Heart left ventricle (tissue), 16 donors: ENCODE measurements around the gene MID1IP1. TPM values are rescaled to one million over a fixed set of nuclear protein-coding genes. Genes with fewer than 3 reads are reported as not detected.

Experiments used
- ATAC-seq, 4 donors: fragments of 200-7000 bp; cut with Tn5 transposase; one replicate each; pipeline ENCODE4 v1.9.1; 2020 to 2022; ENCODE audit warnings: moderate library complexity in 4 of 4, mild to moderate bottlenecking in 3 of 4, moderate number of reproducible peaks in 1 of 4
- DNase-seq, 5 donors: peaks; one replicate each; pipeline ENCODE4 v3.0.0-alpha.2; 2020
- H3K27ac ChIP-seq, 12 donors: fragments of 200-600 bp; sonication (generic) in 4 of 12; one replicate each; pipeline versions ENCODE4 v1.5.0 to v1.8.0; 2016 to 2022; ENCODE audit warnings: mild to moderate bottlenecking in 2 of 12
- H3K27me3 ChIP-seq, 9 donors: fragments of 200-600 bp; sonication (generic) in 2 of 9; one replicate each; pipeline versions ENCODE4 v1.5.1 to v1.8.0; 2016 to 2022; ENCODE audit warnings: mild to moderate bottlenecking in 3 of 9
- H3K36me3 ChIP-seq, 9 donors: fragments of 200-600 bp; sonication (generic) in 2 of 9; one replicate each; pipeline versions ENCODE4 v1.5.0 to v1.8.0; 2018 to 2022; ENCODE audit warnings: mild to moderate bottlenecking in 2 of 9
- H3K4me1 ChIP-seq, 12 donors: fragments of 200-600 bp; sonication (generic) in 4 of 12; one replicate each; pipeline versions ENCODE4 v1.5.0 to v1.8.0; 2016 to 2022; ENCODE audit warnings: mild to moderate bottlenecking in 3 of 12
- H3K4me3 ChIP-seq, 12 donors: fragments of 200-600 bp; sonication (generic) in 4 of 12; one replicate each; pipeline versions ENCODE4 v1.5.0 to v1.8.0; 2017 to 2022; ENCODE audit warnings: mild to moderate bottlenecking in 9 of 12, moderate library complexity in 4 of 12
- H3K9me3 ChIP-seq, 12 donors: fragments of 200-600 bp; sonication (generic) in 4 of 12; one replicate each; pipeline versions ENCODE4 v1.5.0 to v1.8.0; 2016 to 2022; ENCODE audit warnings: mild to moderate bottlenecking in 1 of 12
- POLR2A ChIP-seq, 2 donors: fragments of 450-650 bp; IDR thresholded peaks; one replicate each; pipeline ENCODE4 v1.6.1; 2017; ENCODE audit warnings: antibody characterized with exemption in 2 of 2, mild to moderate bottlenecking in 2 of 2, moderate library complexity in 2 of 2
- WGBS, 4 donors: extraction: QIAGEN DNeasy Blood & Tissue Kit in 2 of 4; methylation state at CpG; one replicate each; pipeline versions ENCODE4 v1.1.5 to v1.1.7; 2013 to 2018; 5-methylcytosine and 5-hydroxymethylcytosine counted together
- intact Hi-C, 10 donors: fragments of 100-400 bp; cut with DNase I; formaldehyde crosslinking; loops; one replicate each; pipeline versions ENCODE4 v1.11.1 to v1.14.2; 2022
- polyA plus RNA-seq, 2 donors: library from polyadenylated mRNA; stranded (reverse); fragments of 200-250 nt; gene quantifications; one replicate each; pipeline ENCODE4 v1.2.3, GENCODE V29; 2013
- total RNA-seq, 9 donors: library from RNA; depleted of rRNA in 2 of 9; stranded (reverse); fragments of >200 nt in 2 of 9; fragmentation: NEBNext Ultra II Directional in 3 of 9; extraction: Animal tissue kit (Norgen Biotek cat#: 25700) in 3 of 9; gene quantifications; one replicate each; pipeline versions ENCODE4 v1.1.0 to v1.2.4, GENCODE V29; 2016 to 2023
- TF ChIP-seq, protein P1 (sequence below), 12 donors: fragments of 200-600 bp; sonication (generic) in 4 of 12; IDR thresholded peaks; one replicate each; pipeline versions ENCODE4 v1.5.0 to v1.8.0; 2018 to 2022; ENCODE audit warnings: antibody characterized with exemption in 12 of 12, mild to moderate bottlenecking in 5 of 12
- donor health status: ischemic (EF 13 %, LVEDD 7.1; RV severe dilation, severe dysfunction).
- donor health status: healthy with polysubstance abuse.
- donor health status: DM: no; HTN: yes; CAD: no.
- donor health status: DM: no; HTN: no; CAD: no.
- donor health status: ischemic (EF 25% LVEDD 6.9; RV normal size, moderate dysfunction).
- donor health status: ischemic (EF 25% LVEDD 5.7; RV mildly dilated, moderate dysfunction).
- donor health status: healthy.
- donor health status: DM: yes; HTN: yes; CAD: no.
- donor health status: ischemic (EF 35%, LVEDD 5.7; RV mildly dilated, moderate dysfunction).
- donor health status: nonischemic (EF 11% LVEDD 7.7; RV severe dilation, severe dysfunction).
- donor health status: DM: yes; HTN: yes; CAD: no.
- donor health status: PGD.
- donor health status: ischemic (EF 29% LVEDD 5.4; RV normal size, mild dysfunction).
- donor health status: nonischemic (EF 23%, LVEDD 6.1; RV moderate dilation, normal function).

Gene MID1IP1
- total and polyA plus RNA-seq, 11 donors: 19.2 to 146 (median 34.5) TPM

DNA sequence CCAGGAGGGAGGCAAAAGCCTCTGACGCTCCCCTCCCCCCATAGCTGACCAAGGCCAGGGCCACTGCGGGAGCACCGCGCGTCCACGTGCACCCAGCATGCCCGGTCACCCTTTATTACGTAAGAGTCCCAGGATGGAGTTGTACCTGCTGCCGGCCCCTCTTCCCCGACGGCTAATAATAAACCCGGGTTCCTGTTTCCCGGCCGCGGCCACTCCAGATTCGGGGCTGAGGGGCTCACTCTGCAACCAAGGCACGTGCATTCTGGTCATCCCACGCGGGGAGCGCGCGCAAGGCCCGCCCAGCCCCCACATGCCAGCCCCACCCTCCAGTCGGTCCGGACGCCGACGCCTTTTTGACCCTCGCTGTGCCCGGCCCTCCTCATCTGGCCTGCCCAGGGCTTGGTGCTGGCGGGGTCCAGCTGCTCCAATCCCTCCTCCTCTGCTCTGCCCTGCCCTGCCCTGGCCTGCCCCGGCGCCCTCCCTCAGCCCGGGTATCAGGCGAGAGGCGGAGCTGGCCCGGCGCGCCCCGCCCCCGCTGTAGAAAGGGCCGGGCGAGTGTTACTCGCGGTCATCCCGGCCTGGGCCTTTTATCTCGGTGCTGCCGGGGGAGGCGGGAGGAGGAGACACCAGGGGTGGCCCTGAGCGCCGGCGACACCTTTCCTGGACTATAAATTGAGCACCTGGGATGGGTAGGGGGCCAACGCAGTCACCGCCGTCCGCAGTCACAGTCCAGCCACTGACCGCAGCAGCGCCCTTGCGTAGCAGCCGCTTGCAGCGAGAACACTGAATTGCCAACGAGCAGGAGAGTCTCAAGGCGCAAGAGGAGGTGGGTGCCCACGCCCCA lies 2.6 kb downstream of the MID1IP1 start:
- Histone ChIP-seq H3K4me3 (peak overlapping the region; percentile 44 to 90 (median 70)), H3K4me1 (peaks cover 0 to 37% (median 12%) of the 10 kb centered on the region in 12 donors), H3K36me3 (no peaks in the 10 kb centered on the region), H3K27me3 (no peaks in the 10 kb centered on the region), H3K27ac (peak overlapping the region; percentile 86 to 98 (median 93)), H3K9me3 (no peaks in the 10 kb centered on the region)
- ATAC-seq: peak; percentile 84 to 92 (median 86)
- TF ChIP-seq POLR2A (IDR thresholded peaks at IDR 0.05): peak in 1 of 2 donors; percentile 90
- TF ChIP-seq, protein P1, sequence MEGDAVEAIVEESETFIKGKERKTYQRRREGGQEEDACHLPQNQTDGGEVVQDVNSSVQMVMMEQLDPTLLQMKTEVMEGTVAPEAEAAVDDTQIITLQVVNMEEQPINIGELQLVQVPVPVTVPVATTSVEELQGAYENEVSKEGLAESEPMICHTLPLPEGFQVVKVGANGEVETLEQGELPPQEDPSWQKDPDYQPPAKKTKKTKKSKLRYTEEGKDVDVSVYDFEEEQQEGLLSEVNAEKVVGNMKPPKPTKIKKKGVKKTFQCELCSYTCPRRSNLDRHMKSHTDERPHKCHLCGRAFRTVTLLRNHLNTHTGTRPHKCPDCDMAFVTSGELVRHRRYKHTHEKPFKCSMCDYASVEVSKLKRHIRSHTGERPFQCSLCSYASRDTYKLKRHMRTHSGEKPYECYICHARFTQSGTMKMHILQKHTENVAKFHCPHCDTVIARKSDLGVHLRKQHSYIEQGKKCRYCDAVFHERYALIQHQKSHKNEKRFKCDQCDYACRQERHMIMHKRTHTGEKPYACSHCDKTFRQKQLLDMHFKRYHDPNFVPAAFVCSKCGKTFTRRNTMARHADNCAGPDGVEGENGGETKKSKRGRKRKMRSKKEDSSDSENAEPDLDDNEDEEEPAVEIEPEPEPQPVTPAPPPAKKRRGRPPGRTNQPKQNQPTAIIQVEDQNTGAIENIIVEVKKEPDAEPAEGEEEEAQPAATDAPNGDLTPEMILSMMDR (IDR thresholded peaks at IDR 0.05): no peak
- intact Hi-C loops: loop anchor here in 8 of 10 donors (5.0 to 10.0 kb wide), 7 partner anchors 58 to 1303 kb away; no protein-coding TSS in a partner anchor
- peak; percentile 86 to 91 (median 90) for DNase-seq
- WGBS, 4 donors: 0 to 42% (median 20%) methylated on average over 35 to 64 of the region's 64 CpGs

DNA sequence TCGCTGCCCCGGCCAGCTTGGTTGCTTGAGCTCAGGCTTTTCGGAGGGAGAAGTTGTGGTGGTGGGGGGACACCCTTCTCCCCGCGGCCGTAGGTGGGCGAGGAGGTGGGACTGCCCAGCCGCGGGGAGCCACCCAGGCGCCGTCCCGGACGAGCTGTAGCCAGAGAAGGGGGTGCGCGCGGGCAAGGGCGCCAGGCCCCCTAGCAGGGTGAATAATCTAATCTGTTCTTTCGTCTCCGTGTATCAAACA lies 3.1 kb downstream of the MID1IP1 start:
- TF ChIP-seq POLR2A (IDR thresholded peaks at IDR 0.05): no peak
- TF ChIP-seq, protein P1 (IDR thresholded peaks at IDR 0.05): no peak
- ATAC-seq: peak in 3 of 4 donors; percentile 0 to 5 (median 2)
- H3K27me3 ChIP-seq: no peaks in the 10 kb centered on the region
- no peaks in the 10 kb centered on the region for H3K36me3 ChIP-seq
- H3K9me3 ChIP-seq: no peaks in the 10 kb centered on the region
- DNase-seq: peak in 1 of 5 donors; percentile 22
- H3K27ac ChIP-seq: peak overlapping the region; percentile 86 to 98 (median 93)
- 0 to 27% (median 4%) methylated on average over 3 to 19 of the region's 19 CpGs for WGBS, 4 donors
- H3K4me3 ChIP-seq: peak overlapping the region; percentile 44 to 90 (median 70)
- H3K4me1 ChIP-seq: peaks cover 0 to 37% (median 12%) of the 10 kb centered on the region in 12 donors
- intact Hi-C loops: loop anchor here in 8 of 10 donors (5.0 to 10.0 kb wide), 7 partner anchors 58 to 1303 kb away; no protein-coding TSS in a partner anchor

DNA sequence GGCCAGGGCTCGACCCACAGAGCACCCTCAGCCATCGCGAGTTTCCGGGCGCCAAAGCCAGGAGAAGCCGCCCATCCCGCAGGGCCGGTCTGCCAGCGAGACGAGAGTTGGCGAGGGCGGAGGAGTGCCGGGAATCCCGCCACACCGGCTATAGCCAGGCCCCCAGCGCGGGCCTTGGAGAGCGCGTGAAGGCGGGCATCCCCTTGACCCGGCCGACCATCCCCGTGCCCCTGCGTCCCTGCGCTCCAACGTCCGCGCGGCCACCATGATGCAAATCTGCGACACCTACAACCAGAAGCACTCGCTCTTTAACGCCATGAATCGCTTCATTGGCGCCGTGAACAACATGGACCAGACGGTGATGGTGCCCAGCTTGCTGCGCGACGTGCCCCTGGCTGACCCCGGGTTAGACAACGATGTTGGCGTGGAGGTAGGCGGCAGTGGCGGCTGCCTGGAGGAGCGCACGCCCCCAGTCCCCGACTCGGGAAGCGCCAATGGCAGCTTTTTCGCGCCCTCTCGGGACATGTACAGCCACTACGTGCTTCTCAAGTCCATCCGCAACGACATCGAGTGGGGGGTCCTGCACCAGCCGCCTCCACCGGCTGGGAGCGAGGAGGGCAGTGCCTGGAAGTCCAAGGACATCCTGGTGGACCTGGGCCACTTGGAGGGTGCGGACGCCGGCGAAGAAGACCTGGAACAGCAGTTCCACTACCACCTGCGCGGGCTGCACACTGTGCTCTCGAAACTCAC lies 3.6 kb downstream of the MID1IP1 start:
- Histone ChIP-seq H3K9me3 (no peaks in the 10 kb centered on the region), H3K27ac (peak overlapping the region; percentile 86 to 98 (median 93)), H3K27me3 (no peaks in the 10 kb centered on the region), H3K36me3 (no peaks in the 10 kb centered on the region), H3K4me3 (peak overlapping the region; percentile 44 to 90 (median 70)), H3K4me1 (peaks cover 0 to 37% (median 12%) of the 10 kb centered on the region in 12 donors)
- intact Hi-C loops: loop anchor here in 8 of 10 donors (5.0 to 10.0 kb wide), 7 partner anchors 57 to 1302 kb away; no protein-coding TSS in a partner anchor
- 1 to 46% (median 18%) methylated on average over 32 to 66 of the region's 66 CpGs for WGBS, 4 donors
- DNase-seq: peak; percentile 17 to 71 (median 40)
- peak in 3 of 4 donors; percentile 2 to 10 (median 7) for ATAC-seq
- TF ChIP-seq, protein P1 (IDR thresholded peaks at IDR 0.05): no peak
- no peak for TF ChIP-seq POLR2A (IDR thresholded peaks at IDR 0.05)
